ELR (cell line): Measurements from ENCODE around the gene PKNOX2.

Source experiments
- DNase-seq: peaks from one replicate; pipeline ENCODE4 v3.0.0-alpha.2; 2015; ENCODE audit warnings: low read depth

The PKNOX2 gene

DNA sequence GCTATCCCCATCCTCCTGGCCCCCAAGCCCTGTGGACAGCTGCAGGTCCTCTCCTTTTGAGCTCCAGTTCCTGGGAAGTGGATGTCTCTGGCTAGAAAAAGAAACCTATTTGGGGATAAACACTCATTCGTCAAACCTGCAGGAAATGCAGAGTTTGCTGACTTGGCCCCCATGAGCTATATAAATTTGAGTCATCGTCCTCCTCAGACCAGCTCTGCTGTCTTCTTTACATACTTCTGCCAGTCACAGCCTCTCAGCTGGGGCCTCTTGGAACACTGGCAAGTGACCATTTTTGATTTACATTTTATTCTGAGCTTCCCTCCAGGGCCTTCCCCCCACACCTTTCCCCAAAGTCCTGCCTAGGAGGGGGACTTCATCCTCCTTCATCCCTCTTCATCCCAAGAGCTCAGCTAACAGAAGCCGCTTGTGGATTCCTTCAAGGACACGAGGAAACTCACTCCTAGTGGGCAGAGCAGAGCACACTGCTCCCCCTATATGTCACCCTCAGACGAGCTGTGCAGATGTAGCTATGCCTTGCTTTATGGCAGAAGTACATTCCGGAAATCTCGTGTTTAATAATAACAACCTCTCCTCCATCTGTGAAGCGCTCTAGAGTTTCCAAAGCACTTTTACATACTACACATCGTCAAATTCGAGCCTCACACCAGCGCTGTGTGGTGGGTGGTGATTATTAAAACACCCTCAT, 199.7 kb downstream of the PKNOX2 start:
- peak; percentile 74 for DNase-seq

DNA sequence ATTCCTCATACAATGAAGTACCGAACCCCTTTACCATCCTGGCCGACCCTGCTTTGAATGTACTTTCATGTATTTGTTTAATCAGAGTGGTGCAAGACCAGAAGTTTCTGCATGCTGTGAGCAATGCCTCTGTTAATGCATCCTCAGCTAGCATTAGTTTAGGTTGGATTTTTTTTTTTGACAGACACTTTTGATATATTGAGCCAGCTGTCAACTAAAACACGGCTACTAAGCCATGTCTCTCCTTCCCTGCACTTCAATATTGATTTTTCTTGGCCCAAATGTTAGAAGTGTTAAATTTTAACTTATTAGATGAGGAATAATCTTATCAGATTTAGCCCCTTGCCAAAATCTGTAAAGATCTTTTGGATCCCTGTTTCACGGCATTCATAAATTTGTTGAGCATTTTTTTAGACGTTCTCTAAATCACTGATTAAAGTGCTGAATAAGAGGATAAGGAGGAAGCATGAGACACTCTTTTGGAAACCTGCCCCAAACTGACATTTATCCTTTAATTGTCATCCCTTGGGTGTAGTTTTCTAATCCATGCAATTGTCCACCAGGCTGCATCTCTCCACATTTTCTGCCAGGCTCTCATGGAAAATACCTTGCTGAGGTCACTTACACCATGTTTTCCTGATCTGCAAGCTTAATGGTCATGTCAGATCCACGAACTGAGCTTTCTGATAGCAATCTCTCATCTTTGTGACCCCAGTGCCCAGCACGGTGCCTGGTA, 200.8 kb downstream of the PKNOX2 start:
- no peak for DNase-seq

DNA sequence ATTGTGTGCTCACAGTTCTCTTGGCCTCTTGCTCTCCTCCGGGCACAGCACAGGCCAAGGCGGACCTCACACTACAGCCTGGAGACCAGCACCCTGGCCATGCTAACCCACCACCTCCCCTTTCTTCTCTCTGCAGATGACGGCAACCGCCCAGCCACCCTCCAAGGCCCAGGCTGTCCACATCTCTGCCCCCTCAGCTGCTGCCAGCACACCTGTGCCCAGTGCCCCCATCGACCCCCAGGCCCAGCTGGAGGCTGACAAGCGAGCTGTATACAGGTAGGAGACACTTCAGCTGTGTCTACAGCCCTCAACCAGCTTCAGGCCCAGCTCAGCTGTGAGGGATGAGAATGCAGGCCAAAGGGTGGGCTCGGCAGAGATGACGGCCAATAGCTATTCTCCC, 203.2 kb downstream of the PKNOX2 start:
- DNase-seq: no peak

DNA sequence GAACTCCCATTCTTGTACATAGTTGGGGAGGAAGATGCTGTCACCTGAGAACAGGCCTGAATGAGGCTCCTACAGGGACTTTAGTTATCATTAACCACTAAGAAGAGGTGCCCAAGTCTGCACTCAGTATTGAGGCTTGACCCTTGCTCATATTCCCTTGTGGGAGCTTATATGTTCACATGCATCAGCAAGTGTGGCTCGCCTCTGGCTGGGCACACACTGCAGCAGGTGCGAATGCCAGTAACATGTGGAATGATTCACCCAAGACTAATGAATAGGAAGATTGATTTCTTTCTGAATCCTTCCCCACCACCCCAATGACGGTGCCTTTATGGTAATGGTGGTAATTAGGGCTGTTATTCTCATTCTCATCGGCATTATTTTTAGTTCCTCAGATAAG, 204.2 kb downstream of the PKNOX2 start:
- no peak for DNase-seq

DNA sequence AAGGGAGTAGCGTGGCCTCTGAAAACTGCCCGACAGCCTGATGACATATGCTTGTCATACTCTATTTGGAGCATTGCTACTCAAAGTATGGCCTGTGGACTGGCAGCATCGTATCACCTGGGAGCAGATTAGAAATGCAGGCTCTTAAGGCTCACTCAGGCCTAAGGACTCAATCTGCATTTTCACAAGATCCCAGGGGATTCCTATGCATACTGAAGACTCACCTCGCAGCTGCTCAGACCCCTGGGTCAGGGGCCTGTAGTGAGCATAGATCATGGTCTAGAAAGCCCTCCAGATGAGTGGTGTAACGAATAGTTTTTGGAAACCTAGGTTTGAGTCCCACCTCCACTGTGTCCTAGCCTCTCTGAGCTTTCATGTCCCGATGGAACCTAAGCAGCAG, 205.3 kb downstream of the PKNOX2 start:
- DNase-seq: no peak

DNA sequence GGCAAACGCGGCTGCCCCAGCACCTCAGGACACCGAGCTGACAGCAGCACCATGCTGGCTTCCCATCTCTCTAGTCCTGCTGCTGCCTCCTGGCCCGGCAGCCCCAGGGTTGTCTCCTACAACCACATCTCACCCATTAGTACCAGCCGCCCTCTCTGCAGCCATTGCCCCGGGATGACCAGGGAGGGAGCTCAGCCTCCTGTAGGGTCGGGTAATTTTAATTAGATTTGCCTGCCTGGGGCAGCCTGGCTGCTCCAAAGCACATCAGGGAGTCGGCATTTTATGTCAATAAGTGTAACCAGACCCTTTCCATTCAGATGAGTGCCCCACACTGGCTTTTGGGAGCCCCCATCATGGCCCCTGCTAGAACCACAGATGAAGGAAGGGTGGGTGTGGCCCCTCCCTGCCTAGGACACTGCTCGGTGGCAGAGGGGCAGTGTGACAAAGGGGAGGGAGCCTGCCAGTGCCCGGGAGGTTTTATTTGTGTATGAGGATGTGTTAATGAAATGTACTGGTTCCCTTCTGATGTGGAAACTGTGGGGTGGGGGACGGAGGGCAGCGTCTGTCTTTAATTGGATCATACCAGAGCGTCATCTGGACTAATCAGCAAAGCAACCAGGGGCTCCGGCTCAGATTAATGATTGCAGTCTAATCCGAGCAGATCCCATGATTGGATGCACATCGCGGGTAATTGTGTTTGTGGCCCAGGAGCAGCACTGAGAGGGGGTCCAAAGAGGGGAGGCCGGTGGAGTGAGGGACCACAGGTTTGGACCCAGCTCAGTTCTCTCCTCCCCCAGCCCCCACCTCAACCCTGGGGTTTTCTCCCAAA, 206.2 kb downstream of the PKNOX2 start:
- DNase-seq: no peak

DNA sequence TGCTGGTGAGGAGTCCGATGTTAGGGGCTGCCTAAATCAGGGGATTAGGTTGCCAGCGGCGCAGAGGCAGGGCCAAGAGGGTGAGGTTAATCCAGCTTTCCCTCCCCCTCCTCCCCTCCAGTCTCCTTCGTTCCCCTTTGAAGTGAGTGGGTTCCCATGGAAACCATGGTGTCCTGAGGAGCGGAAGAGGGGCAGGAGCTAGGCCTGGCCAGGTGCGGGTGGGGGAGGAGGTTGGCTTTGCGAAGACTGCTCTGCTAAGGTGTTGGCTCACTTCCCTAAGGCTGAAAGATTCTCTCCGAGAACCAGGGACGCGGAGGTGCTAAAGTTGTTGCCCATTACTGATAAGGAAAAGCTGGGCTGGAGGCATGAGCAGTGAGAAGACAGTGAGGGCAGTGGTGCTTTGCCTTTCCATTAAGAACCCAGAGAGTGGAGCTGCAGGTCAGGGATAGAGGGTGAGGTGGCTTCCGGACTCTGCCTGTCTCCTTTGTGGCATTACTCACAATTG, 206.9 kb downstream of the PKNOX2 start:
- no peak for DNase-seq

DNA sequence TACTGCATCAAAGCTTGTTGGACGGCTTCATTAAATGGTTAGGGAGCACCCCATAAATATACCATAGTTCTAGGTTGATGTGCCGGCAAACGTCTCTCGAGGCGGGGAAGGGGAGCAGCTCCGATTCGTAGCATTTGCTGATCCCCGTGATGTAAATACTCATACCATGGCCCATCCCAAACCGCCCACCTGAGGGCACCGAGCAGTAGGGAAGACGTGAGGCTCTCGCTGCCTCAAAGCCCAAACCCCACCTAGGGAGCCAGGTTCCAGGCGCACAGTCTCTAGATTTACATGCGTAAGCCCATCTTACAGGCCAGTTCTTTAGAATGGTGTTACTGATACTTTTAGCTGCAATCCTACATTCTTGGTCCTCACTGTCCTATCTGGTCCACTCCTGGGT, 207.5 kb downstream of the PKNOX2 start:
- DNase-seq: no peak

DNA sequence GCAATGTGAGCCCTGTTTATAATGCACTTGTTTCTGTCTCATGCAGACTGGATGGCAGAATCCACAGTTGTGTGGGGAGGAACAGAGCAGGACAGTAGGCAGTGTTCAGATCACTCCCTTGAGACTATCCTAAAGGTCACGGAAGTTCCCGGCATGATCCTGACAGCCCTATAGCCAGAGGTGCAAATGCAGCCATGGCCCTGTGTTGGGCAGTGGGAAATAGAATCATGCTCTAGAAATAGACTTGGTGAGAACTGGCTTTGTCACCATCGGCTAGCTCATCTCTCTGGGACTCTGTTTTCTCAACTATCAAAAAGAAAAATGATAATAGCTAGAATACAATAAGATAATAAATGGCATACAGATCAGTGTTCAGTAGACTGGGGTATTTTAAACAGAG, 208.4 kb downstream of the PKNOX2 start:
- DNase-seq: no peak

DNA sequence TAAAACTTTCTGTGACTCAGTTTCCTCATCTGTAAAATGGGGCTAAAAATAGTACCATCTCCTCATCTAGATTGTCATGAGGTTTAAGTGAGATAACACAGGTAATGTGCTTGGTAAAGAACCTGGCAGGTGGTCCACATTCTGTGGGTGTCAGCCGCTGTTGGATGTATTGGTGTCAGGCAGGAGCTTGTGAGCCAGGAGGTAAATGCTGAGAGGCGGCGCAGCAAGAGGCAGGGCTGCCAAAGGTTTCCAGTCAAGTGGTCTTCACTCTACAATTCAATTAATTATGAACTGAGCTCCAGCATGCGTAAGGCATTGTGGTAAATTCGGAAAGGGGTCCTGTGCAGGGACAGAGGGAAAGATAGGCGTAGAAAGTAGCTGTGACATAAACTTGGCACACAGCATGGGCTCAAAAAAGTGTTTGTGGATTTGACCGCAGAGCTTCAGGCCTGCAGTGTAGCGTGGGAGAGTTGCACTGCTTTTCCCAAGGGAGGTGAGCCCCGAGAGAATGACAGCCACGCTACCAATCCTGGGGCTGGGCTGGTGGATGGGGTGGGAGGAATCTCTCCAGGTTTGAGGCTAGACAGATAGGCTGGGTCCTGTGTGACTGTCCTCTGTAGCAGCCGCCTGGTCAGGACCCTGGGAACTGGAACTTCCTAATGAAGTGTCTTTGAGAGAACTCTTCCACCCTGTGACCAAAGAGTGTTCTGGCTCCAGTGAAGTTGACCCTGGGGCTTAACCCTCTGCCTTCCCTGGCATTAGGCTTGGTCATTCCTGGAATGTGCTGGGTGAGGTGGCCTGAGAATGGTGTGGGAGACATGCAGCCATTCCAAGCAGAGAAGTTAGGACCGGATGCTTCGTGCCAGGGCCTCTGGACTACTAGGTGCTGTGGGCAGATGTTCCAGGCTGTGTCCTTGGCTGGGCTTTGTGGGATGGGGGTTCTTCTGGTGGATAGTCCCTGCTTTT, 209.2 kb downstream of the PKNOX2 start:
- DNase-seq: no peak

DNA sequence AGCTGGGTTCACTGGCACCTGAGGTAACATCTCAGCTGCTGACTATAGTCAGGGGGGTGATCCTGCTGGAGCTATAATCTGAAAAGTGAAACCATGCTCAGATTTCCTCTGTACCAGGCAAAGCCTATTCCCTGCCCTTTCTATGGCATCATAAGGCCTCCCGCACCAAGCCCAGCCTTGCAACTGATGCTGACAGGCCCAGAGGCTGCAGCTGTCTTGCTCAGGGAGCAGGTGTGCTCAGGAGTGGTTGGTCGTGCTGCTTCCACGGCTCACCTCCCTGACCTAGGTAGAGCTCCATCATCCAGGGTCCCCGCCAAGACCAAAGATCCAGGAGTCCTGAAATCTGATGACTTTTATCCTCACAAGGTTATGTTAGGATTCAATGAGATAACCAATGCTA, 209.8 kb downstream of the PKNOX2 start:
- DNase-seq: no peak

DNA sequence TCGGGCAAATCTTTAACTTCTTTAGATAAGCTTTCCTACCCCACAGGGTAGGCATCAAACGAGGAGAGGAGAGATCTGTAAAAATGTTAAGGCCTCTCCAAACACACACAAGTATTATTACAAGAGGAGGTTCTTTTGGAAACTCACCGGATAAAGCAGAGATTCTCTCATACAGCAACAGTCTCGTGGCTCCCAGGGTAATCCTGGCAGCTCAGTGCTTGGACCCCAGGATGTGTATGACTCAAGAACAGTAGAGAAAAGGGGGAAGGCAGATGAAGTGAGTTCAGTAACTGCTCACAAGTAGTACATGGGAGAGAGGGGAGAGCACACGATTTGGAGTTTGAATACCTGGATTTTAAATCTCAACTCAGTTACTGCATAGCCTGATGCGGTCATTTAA, 210.6 kb downstream of the PKNOX2 start:
- DNase-seq: no peak

DNA sequence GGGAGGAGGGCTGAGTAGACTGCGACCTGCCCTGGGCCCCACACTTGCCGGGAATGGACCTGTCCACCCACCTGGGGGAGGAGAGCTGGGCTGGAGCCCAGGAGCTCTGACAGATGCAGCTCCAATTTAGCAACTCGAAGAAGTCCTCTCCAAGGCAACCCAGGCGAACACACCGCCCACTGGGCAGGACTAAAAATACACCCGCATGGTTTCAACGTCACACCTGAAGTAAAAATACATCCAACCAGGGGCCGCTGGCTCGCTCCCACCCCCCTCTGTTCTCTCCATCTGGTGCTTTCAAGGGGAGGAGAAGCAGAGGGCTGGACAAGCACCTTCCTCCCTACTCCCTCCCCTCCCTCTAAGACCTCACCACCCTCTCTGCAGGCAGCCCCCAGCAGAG, 211.6 kb downstream of the PKNOX2 start:
- DNase-seq: no peak

DNA sequence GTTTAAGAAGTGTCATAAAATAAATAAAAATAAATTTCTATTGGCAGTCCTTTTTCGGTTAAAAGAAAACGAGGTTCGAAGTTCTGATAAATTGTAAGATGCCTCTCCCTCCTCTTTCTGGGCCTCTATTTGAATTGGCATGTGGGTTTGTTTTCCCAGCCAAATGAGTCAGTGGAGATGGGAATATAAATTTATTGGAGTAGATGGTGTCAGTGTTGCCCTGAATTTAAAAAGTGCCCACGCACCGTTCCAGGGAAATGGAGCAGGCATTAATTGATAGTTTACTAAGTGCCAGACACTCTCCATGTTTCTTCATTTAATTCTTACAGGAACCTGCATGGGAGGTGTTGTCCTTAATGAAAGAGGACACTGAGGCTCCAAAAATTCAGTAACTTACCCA, 212.3 kb downstream of the PKNOX2 start:
- DNase-seq: no peak

DNA sequence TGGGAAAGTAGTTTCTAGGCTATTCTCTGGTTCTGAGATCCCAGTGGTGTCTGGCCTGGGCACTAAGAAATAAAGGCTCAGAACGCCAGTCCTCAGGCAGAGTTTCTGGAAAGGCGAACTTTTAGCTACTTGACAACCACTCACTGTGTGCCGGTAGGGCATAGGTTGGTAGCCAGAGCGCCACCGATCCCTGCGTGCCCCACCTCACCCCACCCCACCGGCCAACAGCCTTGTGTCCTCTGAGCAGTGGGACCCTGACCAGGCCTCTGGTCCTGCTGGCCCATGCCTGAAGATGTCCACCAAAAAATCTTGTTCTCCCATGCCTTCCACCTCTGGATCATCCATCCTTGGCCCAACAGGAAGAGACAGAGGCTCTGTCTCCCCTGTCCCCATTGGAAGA, 213.5 kb downstream of the PKNOX2 start:
- DNase-seq: no peak

DNA sequence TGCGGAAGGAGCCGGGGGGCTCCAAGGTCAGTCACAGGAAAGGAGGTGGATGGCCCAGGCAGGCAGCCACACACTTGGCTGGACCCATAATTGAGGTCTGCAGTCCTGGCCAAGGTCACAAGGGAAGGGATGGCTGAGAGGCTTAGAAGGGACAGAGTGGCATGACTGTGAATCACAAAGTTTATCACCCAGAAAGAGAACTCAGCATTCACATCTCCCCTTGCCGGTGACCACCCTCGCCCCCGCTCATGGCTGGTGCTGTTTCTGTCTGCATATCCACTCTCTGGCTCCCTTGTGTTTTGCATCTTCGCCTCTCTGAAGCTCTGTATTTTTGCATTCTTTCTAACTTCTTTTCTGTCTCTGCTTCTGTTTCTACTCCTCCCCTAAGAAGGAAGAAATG, 214.0 kb downstream of the PKNOX2 start:
- DNase-seq: no peak

DNA sequence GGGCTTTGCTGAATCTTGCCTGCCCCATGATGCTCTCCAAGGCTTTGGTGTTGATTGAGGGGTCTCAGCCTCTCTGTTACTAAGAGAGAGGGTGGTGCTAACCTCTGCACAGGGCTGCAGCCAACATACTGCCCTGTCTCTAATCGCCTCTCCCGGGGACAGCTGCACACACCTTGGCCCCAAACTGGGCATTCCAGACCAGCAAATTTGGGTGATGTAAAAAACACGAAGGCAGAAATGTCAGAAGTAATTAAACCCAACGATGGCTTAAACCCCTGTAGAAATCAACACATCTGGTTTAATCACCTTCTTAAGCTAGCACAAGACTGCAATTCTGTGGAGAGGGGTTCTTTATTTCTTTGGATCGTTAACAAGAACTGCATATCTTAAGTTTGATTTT, 215.0 kb downstream of the PKNOX2 start:
- no peak for DNase-seq

DNA sequence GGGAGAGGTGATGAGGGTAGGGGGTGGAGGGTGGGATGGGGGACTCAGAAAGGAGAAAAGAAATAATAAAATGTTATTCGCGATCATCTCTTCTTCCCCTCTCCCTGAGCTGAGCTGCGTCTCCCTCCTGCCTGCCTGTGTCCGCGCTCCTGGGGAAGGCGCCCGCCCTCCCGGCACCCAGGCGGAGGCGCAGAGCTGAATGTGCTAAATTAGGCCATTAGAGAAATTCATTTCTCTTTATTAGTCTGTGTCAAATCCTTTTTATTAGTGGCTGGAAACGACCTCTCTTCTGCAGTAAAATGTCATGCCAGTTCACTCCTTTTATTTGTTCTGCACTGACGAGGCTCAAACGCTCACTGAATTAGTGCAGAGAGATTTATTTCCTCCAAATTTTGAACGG, 215.4 kb downstream of the PKNOX2 start:
- DNase-seq: no peak

DNA sequence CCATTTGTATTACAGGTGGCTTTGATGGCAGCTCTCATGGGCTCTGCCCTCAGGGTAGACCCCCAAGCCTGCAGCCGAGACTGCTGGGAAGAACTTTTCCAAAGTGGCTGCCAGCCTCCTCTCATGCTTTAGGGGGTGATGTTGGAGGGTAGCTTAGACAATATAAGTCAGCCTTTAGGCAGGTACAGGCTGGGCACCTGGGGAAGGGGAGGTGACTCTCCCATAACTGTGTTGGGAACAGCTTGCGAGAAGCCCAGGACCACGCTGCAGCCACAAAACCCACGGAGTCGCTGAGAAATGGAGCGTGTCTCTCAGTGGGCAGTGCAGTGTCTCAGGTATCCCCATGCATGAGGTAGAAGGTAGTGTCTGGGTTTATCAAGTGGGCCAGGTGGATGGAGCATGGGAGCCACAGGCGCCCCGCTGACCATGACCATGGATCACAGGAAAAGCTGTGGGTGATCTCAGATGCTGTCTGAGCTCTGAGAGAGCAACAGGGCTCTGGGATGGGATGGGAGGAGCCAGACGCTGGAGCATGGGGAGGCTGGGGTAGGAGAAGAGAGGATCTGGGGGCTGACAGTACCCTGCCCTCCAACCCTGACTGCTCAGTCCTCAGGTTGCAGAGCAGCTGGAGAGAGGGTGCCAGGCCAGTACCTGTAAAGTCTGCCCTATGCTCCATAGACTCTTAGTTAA, 216.3 kb downstream of the PKNOX2 start:
- no peak for DNase-seq

DNA sequence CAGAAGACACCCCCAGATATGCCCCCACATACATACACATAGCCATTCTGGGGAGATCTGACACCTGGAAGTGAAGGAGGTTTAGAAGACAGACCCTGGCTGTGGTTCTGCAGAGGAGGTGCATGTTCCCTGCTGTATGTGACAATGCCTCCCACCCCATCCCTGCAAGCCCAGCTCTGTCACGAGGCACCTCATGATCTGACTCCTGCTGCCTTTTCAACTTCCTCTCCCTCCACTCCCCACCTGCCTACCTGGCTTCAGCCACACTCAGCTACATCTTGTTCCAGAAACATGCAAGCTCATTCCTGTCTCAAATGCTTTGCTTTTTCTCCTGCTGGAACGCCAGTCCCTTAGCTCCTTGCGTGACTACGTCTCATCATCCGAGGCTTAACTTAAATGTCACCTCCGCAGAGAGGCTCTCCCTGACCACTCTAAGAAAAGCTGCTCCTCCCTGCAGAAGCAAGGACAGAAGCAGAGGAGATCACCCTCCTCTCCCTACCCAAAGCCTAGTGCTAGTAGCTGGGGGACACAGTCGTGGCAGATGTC, 217.0 kb downstream of the PKNOX2 start:
- DNase-seq: no peak

DNA sequence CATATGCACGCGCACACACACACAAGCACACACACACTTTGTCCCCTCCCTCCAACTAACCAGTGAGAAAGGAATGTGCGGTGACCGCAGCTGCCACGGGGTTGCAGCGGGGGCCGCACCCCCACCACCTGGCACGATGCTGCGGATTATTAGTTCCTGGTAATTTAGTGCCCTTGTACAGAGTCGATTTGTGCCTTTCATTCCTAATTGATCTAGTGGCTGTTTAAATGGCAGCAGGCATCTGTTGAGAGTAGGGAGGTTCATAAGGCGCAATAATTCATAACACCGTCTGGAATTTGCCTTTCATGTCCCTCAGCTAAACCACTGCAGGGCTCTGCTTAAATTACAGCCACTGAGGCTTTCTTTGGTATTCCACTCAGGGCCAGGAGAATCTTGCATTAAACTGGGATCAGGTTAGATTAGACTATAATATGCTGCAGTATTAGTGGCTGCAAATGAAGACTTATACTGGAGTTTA, 217.8 kb downstream of the PKNOX2 start:
- no peak for DNase-seq
